NCI-H128 (cell line): ENCODE measurements around the gene PTPRD.

Experiments
- DNase-seq: peaks from one replicate; lab custom pipeline; 2025; ENCODE audit not compliant: unreplicated experiment; lab: John Stamatoyannopoulos, UW

PTPRD gene

GRCh38 chr9:10204276-10204675 lies 408.5 kb downstream of the PTPRD start:
- no peak for DNase-seq

- DNase-seq, result no peak
Measured at GRCh38 chr9:10173561-10173960, 439.2 kb downstream of the PTPRD start.

GRCh38 chr9:10172476-10172875 lies 440.3 kb downstream of the PTPRD start:
- DNase-seq, result no peak

GRCh38 chr9:10168241-10168640 lies 444.6 kb downstream of the PTPRD start:
- DNase-seq, result no peak

- DNase-seq, result no peak
Measured at GRCh38 chr9:10148796-10149195, 464.0 kb downstream of the PTPRD start.

- no peak for DNase-seq
Measured at GRCh38 chr9:10146517-10147331, 466.1 kb downstream of the PTPRD start.

GRCh38 chr9:10144355-10144754 lies 468.4 kb downstream of the PTPRD start:
- DNase-seq, result no peak

- no peak for DNase-seq
Measured at GRCh38 chr9:10135553-10135952, 477.2 kb downstream of the PTPRD start.

GRCh38 chr9:10134266-10134665 lies 478.5 kb downstream of the PTPRD start:
- no peak for DNase-seq

GRCh38 chr9:10130061-10130675 lies 482.6 kb downstream of the PTPRD start:
- no peak for DNase-seq

GRCh38 chr9:10127867-10128266 lies 484.9 kb downstream of the PTPRD start:
- no peak for DNase-seq

GRCh38 chr9:10112798-10113197 lies 500.0 kb downstream of the PTPRD start:
- DNase-seq, result no peak

- DNase-seq, result no peak
Measured at GRCh38 chr9:10112070-10112469, 500.7 kb downstream of the PTPRD start.

- DNase-seq, result no peak
Measured at GRCh38 chr9:10108815-10109214, 504.0 kb downstream of the PTPRD start.

GRCh38 chr9:10104774-10105173 lies 508.0 kb downstream of the PTPRD start:
- no peak for DNase-seq

GRCh38 chr9:10095208-10095607 lies 517.6 kb downstream of the PTPRD start:
- no peak for DNase-seq

GRCh38 chr9:10094563-10094962 lies 518.2 kb downstream of the PTPRD start:
- no peak for DNase-seq

GRCh38 chr9:10080012-10080411 lies 532.8 kb downstream of the PTPRD start:
- DNase-seq, result no peak

GRCh38 chr9:10079284-10079964 lies 533.4 kb downstream of the PTPRD start:
- no peak for DNase-seq

GRCh38 chr9:10071579-10071978 lies 541.2 kb downstream of the PTPRD start:
- no peak for DNase-seq

- DNase-seq, result no peak
Measured at GRCh38 chr9:10062629-10063395, 550.0 kb downstream of the PTPRD start.
